ENCODE data around the gene CACNB4. TPM values are rescaled to one million over a fixed set of nuclear protein-coding genes. Genes with fewer than 3 reads are reported as not detected.

Gene CACNB4
- total RNA-seq, 1 experiment from 2014 or later = 1.7 TPM

- intact Hi-C loops (cut with micrococcal nuclease; ENCODE audit: unreplicated experiment) = loop anchor here (10.0 kb wide), 1 partner anchor 232 kb away; no protein-coding TSS in a partner anchor
Measured at GRCh38 chr2:151793123-151793522, 305.7 kb downstream of the CACNB4 start.

GRCh38 chr2:151792589-151792988 lies 306.3 kb downstream of the CACNB4 start:
- intact Hi-C loops (cut with micrococcal nuclease; ENCODE audit: unreplicated experiment) = loop anchor here (10.0 kb wide), 1 partner anchor 232 kb away; no protein-coding TSS in a partner anchor
- Histone ChIP-seq H3K4me1 (ENCODE audit: control insufficient read depth, insufficient read depth, low read length) (no peaks in the 10 kb centered on the region), H3K4me3 (ENCODE audit: low read depth in 2 of 2, low read length in 2 of 2) (no peak overlapping the region), H3K27ac (ENCODE audit: low read length) (no peak overlapping the region), H3K27me3 (ENCODE audit: control insufficient read depth, insufficient read depth, low read length) (no peaks in the 10 kb centered on the region), H3K36me3 (ENCODE audit: control insufficient read depth, insufficient read depth, low read length) (no peaks in the 10 kb centered on the region), H3K9me3 (ENCODE audit: control insufficient read depth, insufficient read depth, low read depth, low read length) (no peaks in the 10 kb centered on the region)
- ATAC-seq (no peak), DNase-seq (ENCODE audit: low read depth, low spot score) (no peak)
- ChIA-PET CTCF (no interaction called here), POLR2A (no interaction called here)
- in situ Hi-C loops (cut with HindIII; ENCODE audit: low pct_unique_long_range_greater_than_20kb, low sequenced_read_pairs) = no loop called here
- BruUV-seq (replicated peaks) = no TSS peak
- TF ChIP-seq REST (IDR thresholded peaks at IDR 0.05; ENCODE audit: insufficient read depth in 1 of 2, low read depth in 2 of 2, low read length in 1 of 2) (no peak), POLR2AphosphoS5 (IDR thresholded peaks at IDR 0.05; ENCODE audit: low read depth, low read length) (no peak), CTCF (IDR thresholded peaks at IDR 0.05) (peak; percentile 32), TCF7L2 (IDR thresholded peaks at IDR 0.05; ENCODE audit: low read depth, low read length) (no peak)

More at GRCh38 chr2:151793123-151793522, 305.7 kb downstream of the CACNB4 start:
- no peak overlapping the region for H3K27ac ChIP-seq (ENCODE audit: low read length)
- in situ Hi-C loops (cut with HindIII; ENCODE audit: low pct_unique_long_range_greater_than_20kb, low sequenced_read_pairs) = no loop called here
- DNase-seq (ENCODE audit: low read depth, low spot score) (no peak), ATAC-seq (no peak)
- CTCF ChIA-PET = no interaction called here
- no peak overlapping the region for H3K4me3 ChIP-seq (ENCODE audit: low read depth in 2 of 2, low read length in 2 of 2)
- POLR2A ChIA-PET = no interaction called here
- TF ChIP-seq REST (IDR thresholded peaks at IDR 0.05; ENCODE audit: insufficient read depth in 1 of 2, low read depth in 2 of 2, low read length in 1 of 2) (no peak), TCF7L2 (IDR thresholded peaks at IDR 0.05; ENCODE audit: low read depth, low read length) (no peak), CTCF (IDR thresholded peaks at IDR 0.05) (no peak), POLR2AphosphoS5 (IDR thresholded peaks at IDR 0.05; ENCODE audit: low read depth, low read length) (no peak), SIN3A (IDR thresholded peaks at IDR 0.05; ENCODE audit: borderline replicate concordance, insufficient read depth, low read depth, low read length) (no peak)
- H3K36me3 ChIP-seq (ENCODE audit: control insufficient read depth, insufficient read depth, low read length) = no peaks in the 10 kb centered on the region
- no peaks in the 10 kb centered on the region for H3K4me1 ChIP-seq (ENCODE audit: control insufficient read depth, insufficient read depth, low read length)
- H3K9me3 ChIP-seq (ENCODE audit: control insufficient read depth, insufficient read depth, low read depth, low read length) = no peaks in the 10 kb centered on the region
- no TSS peak for BruUV-seq (replicated peaks)
- H3K27me3 ChIP-seq (ENCODE audit: control insufficient read depth, insufficient read depth, low read length) = no peaks in the 10 kb centered on the region

Measured in Panc1 (cell line).